IPS-20b (cell line): ENCODE results near the gene JAZF1.
"Not testable (repeated sequence)": the region's sequence is repeated elsewhere in the genome, so short reads cannot be mapped to it uniquely, and the experiment has no call there.

Source experiments
- H3K27ac ChIP-seq: one replicate; pipeline ENCODE4 v1.5.1; 2013; ENCODE audit warnings: low read length
- H3K27me3 ChIP-seq: 2 replicates; pipeline ENCODE4 v1.6.1; 2013; ENCODE audit warnings: mild to moderate bottlenecking, low read length, inconsistent platforms; ENCODE audit not compliant: insufficient read depth
- H3K36me3 ChIP-seq: 2 replicates; pipeline ENCODE4 v1.6.1; 2013; ENCODE audit warnings: low read depth, mild to moderate bottlenecking, inconsistent platforms, low read length, moderate library complexity; ENCODE audit not compliant: insufficient read depth
- H3K4me1 ChIP-seq: 2 replicates; pipeline ENCODE4 v1.6.1; 2013; ENCODE audit warnings: mild to moderate bottlenecking, control low read depth, inconsistent platforms, low read length, moderate library complexity; ENCODE audit not compliant: insufficient read depth
- H3K4me3 ChIP-seq: 2 replicates; pipeline ENCODE4 v1.5.1; 2013; ENCODE audit warnings: mild to moderate bottlenecking, low read length, inconsistent platforms
- H3K9ac ChIP-seq: 2 replicates; pipeline ENCODE4 v1.6.1; 2013; ENCODE audit warnings: low read depth, mild to moderate bottlenecking, inconsistent platforms, low read length, moderate library complexity
- H3K9me3 ChIP-seq: 2 replicates; pipeline ENCODE4 v1.6.1; 2013; ENCODE audit warnings: mild to moderate bottlenecking, low read depth, low read length, inconsistent platforms; ENCODE audit not compliant: insufficient read depth

JAZF1 gene

GRCh38 chr7:27933671-27934565 lies 246.7 kb downstream of the JAZF1 start:
- peak overlapping the region; percentile 5; the same call in 1 of the 2 replicates for H3K9ac ChIP-seq
- H3K27me3 ChIP-seq: no peaks in the 10 kb centered on the region
- no peak overlapping the region for H3K27ac ChIP-seq
- no peaks in the 10 kb centered on the region for H3K9me3 ChIP-seq
- peaks cover 14% of the 10 kb centered on the region; the same call in 1 of the 2 replicates for H3K4me1 ChIP-seq
- no peaks in the 10 kb centered on the region for H3K36me3 ChIP-seq
- no peak overlapping the region for H3K4me3 ChIP-seq

- no peaks in the 10 kb centered on the region for H3K9me3 ChIP-seq
- H3K4me1 ChIP-seq: peaks cover 14% of the 10 kb centered on the region; the same call in 1 of the 2 replicates
- no peaks in the 10 kb centered on the region for H3K27me3 ChIP-seq
- H3K9ac ChIP-seq: no peak overlapping the region
- H3K36me3 ChIP-seq: no peaks in the 10 kb centered on the region
- H3K27ac ChIP-seq: no peak overlapping the region
- H3K4me3 ChIP-seq: no peak overlapping the region
Measured at GRCh38 chr7:27930910-27931476, 249.6 kb downstream of the JAZF1 start.

- Histone ChIP-seq H3K4me3 (no peak overlapping the region), H3K27ac (no peak overlapping the region), H3K4me1 (peaks cover 14% of the 10 kb centered on the region; the same call in 1 of the 2 replicates), H3K9ac (no peak overlapping the region), H3K9me3 (no peaks in the 10 kb centered on the region), H3K36me3 (no peaks in the 10 kb centered on the region), H3K27me3 (no peaks in the 10 kb centered on the region)
Measured at GRCh38 chr7:27929127-27929526, 251.5 kb downstream of the JAZF1 start.

GRCh38 chr7:27928001-27928400 lies 252.6 kb downstream of the JAZF1 start:
- Histone ChIP-seq H3K36me3 (no peaks in the 10 kb centered on the region), H3K9ac (no peak overlapping the region), H3K27me3 (no peaks in the 10 kb centered on the region), H3K9me3 (no peaks in the 10 kb centered on the region), H3K27ac (no peak overlapping the region), H3K4me3 (no peak overlapping the region), H3K4me1 (peaks cover 2% of the 10 kb centered on the region; the same call in 1 of the 2 replicates)

- H3K27ac ChIP-seq: no peak overlapping the region
- no peaks in the 10 kb centered on the region for H3K36me3 ChIP-seq
- no peak overlapping the region for H3K4me3 ChIP-seq
- H3K27me3 ChIP-seq: no peaks in the 10 kb centered on the region
- H3K4me1 ChIP-seq: peaks cover 3% of the 10 kb centered on the region; the same call in 1 of the 2 replicates
- H3K9ac ChIP-seq: no peak overlapping the region
- no peaks in the 10 kb centered on the region for H3K9me3 ChIP-seq
Measured at GRCh38 chr7:27925573-27926201, 254.9 kb downstream of the JAZF1 start.

GRCh38 chr7:27923642-27923980 lies 257.0 kb downstream of the JAZF1 start:
- H3K27ac ChIP-seq: no peak overlapping the region
- H3K27me3 ChIP-seq: no peaks in the 10 kb centered on the region
- no peak overlapping the region for H3K4me3 ChIP-seq

GRCh38 chr7:27922907-27923641 lies 257.5 kb downstream of the JAZF1 start:
- no peaks in the 10 kb centered on the region for H3K36me3 ChIP-seq
- no peaks in the 10 kb centered on the region for H3K27me3 ChIP-seq
- no peak overlapping the region for H3K4me3 ChIP-seq
- no peaks in the 10 kb centered on the region for H3K9me3 ChIP-seq
- no peak overlapping the region for H3K9ac ChIP-seq
- H3K27ac ChIP-seq: no peak overlapping the region
- H3K4me1 ChIP-seq: peaks cover 8% of the 10 kb centered on the region; the same call in 1 of the 2 replicates

More at GRCh38 chr7:27923642-27923980, 257.0 kb downstream of the JAZF1 start:
- peaks cover 8% of the 10 kb centered on the region; the same call in 1 of the 2 replicates for H3K4me1 ChIP-seq
- H3K9ac ChIP-seq: no peak overlapping the region
- no peaks in the 10 kb centered on the region for H3K36me3 ChIP-seq
- H3K9me3 ChIP-seq: no peaks in the 10 kb centered on the region

GRCh38 chr7:27922389-27922788 lies 258.2 kb downstream of the JAZF1 start:
- not testable (repeated sequence) for H3K9me3 ChIP-seq, H3K4me1 ChIP-seq, H3K27me3 ChIP-seq, H3K9ac ChIP-seq, H3K4me3 ChIP-seq, H3K36me3 ChIP-seq, H3K27ac ChIP-seq

- H3K4me3 ChIP-seq: 0 out of 2 replicates have a peak overlapping the region, but pooled peaks have one; percentile 14
- no peaks in the 10 kb centered on the region for H3K9me3 ChIP-seq
- H3K4me1 ChIP-seq: peaks cover 8% of the 10 kb centered on the region; the same call in 1 of the 2 replicates
- H3K9ac ChIP-seq: peak overlapping the region; percentile 19; the same call in 1 of the 2 replicates
- no peak overlapping the region for H3K27ac ChIP-seq
- no peaks in the 10 kb centered on the region for H3K27me3 ChIP-seq
- no peaks in the 10 kb centered on the region for H3K36me3 ChIP-seq
Measured at GRCh38 chr7:27921081-27921836, 259.3 kb downstream of the JAZF1 start.

- no peaks in the 10 kb centered on the region for H3K36me3 ChIP-seq
- peaks cover 8% of the 10 kb centered on the region; the same call in 1 of the 2 replicates for H3K4me1 ChIP-seq
- no peaks in the 10 kb centered on the region for H3K9me3 ChIP-seq
- H3K27me3 ChIP-seq: no peaks in the 10 kb centered on the region
- H3K4me3 ChIP-seq: no peak overlapping the region
- no peak overlapping the region for H3K27ac ChIP-seq
- H3K9ac ChIP-seq: peak overlapping the region; percentile 19; the same call in 1 of the 2 replicates
Measured at GRCh38 chr7:27920281-27920946, 260.2 kb downstream of the JAZF1 start.
